HG03457 (cell line): ENCODE results near the gene RRP1.

Experiments used
- ATAC-seq: cut with Tn5 transposase; IDR thresholded peaks from one replicate; pipeline ENCODE4 v1.9.1; 2021; ENCODE audit warnings: moderate number of reproducible peaks; ENCODE audit not compliant: unreplicated experiment

The RRP1 gene

GRCh38 chr21:43758111-43758641, 31.2 kb upstream of the RRP1 start:
- no peak for ATAC-seq

- ATAC-seq = no peak
Observed at GRCh38 chr21:43758811-43759210, 30.6 kb upstream of the RRP1 start.

GRCh38 chr21:43759651-43760050, 29.7 kb upstream of the RRP1 start:
- ATAC-seq = no peak

GRCh38 chr21:43760391-43760958, 28.9 kb upstream of the RRP1 start:
- no peak for ATAC-seq

- no peak for ATAC-seq
Observed at GRCh38 chr21:43761886-43762285, 27.5 kb upstream of the RRP1 start.

GRCh38 chr21:43762303-43763128, 26.9 kb upstream of the RRP1 start:
- no peak for ATAC-seq

- ATAC-seq = no peak
Observed at GRCh38 chr21:43763901-43764523, 25.4 kb upstream of the RRP1 start.

GRCh38 chr21:43764576-43765495, 24.5 kb upstream of the RRP1 start:
- no peak for ATAC-seq

- no peak for ATAC-seq
Observed at GRCh38 chr21:43766734-43767497, 22.5 kb upstream of the RRP1 start.

GRCh38 chr21:43767498-43767983, 21.8 kb upstream of the RRP1 start:
- ATAC-seq = no peak

GRCh38 chr21:43767984-43768867, 21.2 kb upstream of the RRP1 start:
- ATAC-seq = no peak

- ATAC-seq = no peak
Observed at GRCh38 chr21:43768868-43769167, 20.6 kb upstream of the RRP1 start.

- ATAC-seq = no peak
Observed at GRCh38 chr21:43769325-43769958, 19.9 kb upstream of the RRP1 start.

GRCh38 chr21:43770066-43770655, 19.2 kb upstream of the RRP1 start:
- no peak for ATAC-seq

- ATAC-seq = no peak
Observed at GRCh38 chr21:43771199-43771675, 18.1 kb upstream of the RRP1 start.

- ATAC-seq = no peak
Observed at GRCh38 chr21:43771698-43772424, 17.5 kb upstream of the RRP1 start.

GRCh38 chr21:43772425-43772821, 17.0 kb upstream of the RRP1 start:
- no peak for ATAC-seq
